IMR-90 (cell line): ENCODE data around the gene USP43. TPM values are rescaled to one million over a fixed set of nuclear protein-coding genes. Genes with fewer than 3 reads are reported as not detected.

Source experiments
- ATAC-seq: fragments of 200-7000 bp; cut with Tn5 transposase; 2 replicates; pipeline ENCODE4 v1.9.1; 2020; ENCODE audit warnings: low read depth, mild to moderate bottlenecking, moderate library complexity
- BruUV-seq: library from RNA; stranded (reverse); fragments of 400-500 nt; replicated peaks from 2 replicates; lab custom pipeline; 2021; lab: Mats Ljungman, UMichigan
- CTCF ChIA-PET: fragments of 300-600 bp; formaldehyde crosslinking; extraction: SDS; loops from one replicate; lab custom pipeline; 2021; ENCODE audit warnings: antibody characterized with exemption; lab: Yijun Ruan, JAX
- POLR2A ChIA-PET: fragments of 300-600 bp; sonication (Branson Sonifier 250); formaldehyde crosslinking; loops from one replicate; lab custom pipeline; 2022; ENCODE audit warnings: antibody characterized with exemption; ENCODE audit not compliant: unreplicated experiment; lab: Charles Lee
- DNase-seq: peaks from one replicate; pipeline ENCODE4 v3.0.0; 2013
- H2AFZ ChIP-seq: replicated peaks from 2 replicates; pipeline ENCODE3; 2013; ENCODE audit warnings: low read length, mild to moderate bottlenecking; ENCODE audit not compliant: poor library complexity
- H2AK5ac ChIP-seq: 2 replicates; pipeline ENCODE4 v1.6.1; 2013; ENCODE audit warnings: low read depth, low read length, inconsistent platforms
- H2AK9ac ChIP-seq: replicated peaks from 2 replicates; pipeline ENCODE3; 2013; ENCODE audit warnings: mild to moderate bottlenecking, low read depth, low read length, moderate library complexity; ENCODE audit not compliant: poor library complexity
- H2BK120ac ChIP-seq: 2 replicates; pipeline ENCODE4 v1.6.1; 2013; ENCODE audit warnings: low read depth, low read length, inconsistent platforms
- H2BK15ac ChIP-seq: 3 replicates; pipeline ENCODE4 v1.6.1; 2013; ENCODE audit warnings: low read depth, low read length, inconsistent platforms
- H2BK20ac ChIP-seq: 2 replicates; pipeline ENCODE4 v1.6.1; 2013; ENCODE audit warnings: low read depth, mild to moderate bottlenecking, inconsistent platforms, low read length, moderate library complexity
- H2BK5ac ChIP-seq: 2 replicates; pipeline ENCODE4 v1.6.1; 2013; ENCODE audit warnings: mild to moderate bottlenecking, low read depth, low read length, inconsistent platforms; ENCODE audit not compliant: poor library complexity, severe bottlenecking
- H3K14ac ChIP-seq: replicated peaks from 2 replicates; pipeline ENCODE4 v1.6.1; 2013; ENCODE audit warnings: low read depth, low read length, inconsistent platforms
- H3K18ac ChIP-seq: 2 replicates; pipeline ENCODE4 v1.6.1; 2013; ENCODE audit warnings: low read depth, low read length, control low read depth
- H3K23ac ChIP-seq: 2 replicates; pipeline ENCODE4 v1.6.1; 2013; ENCODE audit warnings: low read depth, low read length, inconsistent platforms
- H3K27ac ChIP-seq: 2 replicates; pipeline ENCODE4 v1.5.1; 2013; ENCODE audit warnings: mild to moderate bottlenecking, control low read depth, low read length; ENCODE audit not compliant: insufficient read depth
- H3K27me3 ChIP-seq: 2 replicates; pipeline ENCODE4 v1.6.1; 2013; ENCODE audit warnings: low read length; ENCODE audit not compliant: control insufficient read depth, insufficient read depth
- H3K36me3 ChIP-seq: 2 replicates; pipeline ENCODE4 v1.6.1; 2013; ENCODE audit warnings: low read length, mixed read lengths; ENCODE audit not compliant: control insufficient read depth, insufficient read depth
- H3K4ac ChIP-seq: 2 replicates; pipeline ENCODE4 v1.6.1; 2013; ENCODE audit warnings: low read depth, low read length, inconsistent platforms
- H3K4me1 ChIP-seq: 2 replicates; pipeline ENCODE4 v1.6.1; 2013; ENCODE audit warnings: low read length, mixed read lengths; ENCODE audit not compliant: control insufficient read depth, insufficient read depth
- H3K4me2 ChIP-seq: 2 replicates; pipeline ENCODE4 v1.6.1; 2013; ENCODE audit warnings: low read depth, mild to moderate bottlenecking, control low read depth, low read length, moderate library complexity
- H3K4me3 ChIP-seq: 2 replicates; pipeline ENCODE4 v1.5.1; 2013; ENCODE audit warnings: low read depth, mild to moderate bottlenecking, control low read depth, low read length, moderate library complexity; ENCODE audit not compliant: insufficient read depth
- H3K56ac ChIP-seq: 2 replicates; pipeline ENCODE4 v1.6.1; 2013; ENCODE audit warnings: low read length, inconsistent platforms; ENCODE audit not compliant: insufficient read depth; ENCODE audit errors: extremely low read depth
- H3K79me1 ChIP-seq, 2 experiments: 2 replicates each; pipeline ENCODE4 v1.6.1; 2013; ENCODE audit warnings: low read length in 2 of 2, inconsistent platforms in 1 of 2, low read depth in 1 of 2
- H3K9ac ChIP-seq: 2 replicates; pipeline ENCODE4 v1.6.1; 2013; ENCODE audit warnings: low read depth, low read length, control low read depth
- H3K9me1 ChIP-seq: 2 replicates; pipeline ENCODE4 v1.6.1; 2013; ENCODE audit warnings: low read length, inconsistent platforms; ENCODE audit not compliant: insufficient read depth
- H3K9me3 ChIP-seq: 2 replicates; pipeline ENCODE4 v1.6.1; 2013; ENCODE audit warnings: low read length; ENCODE audit not compliant: control insufficient read depth, insufficient read depth
- H4K20me1 ChIP-seq: 2 replicates; pipeline ENCODE4 v1.6.1; 2013; ENCODE audit warnings: low read length, inconsistent platforms; ENCODE audit not compliant: insufficient read depth
- H4K5ac ChIP-seq: 2 replicates; pipeline ENCODE4 v1.6.1; 2013; ENCODE audit warnings: mild to moderate bottlenecking, low read depth, low read length, control low read depth
- H4K8ac ChIP-seq, 2 experiments: 2 replicates each; pipeline ENCODE4 v1.6.1; 2013; ENCODE audit warnings: low read depth in 2 of 2, low read length in 2 of 2, control low read depth in 1 of 2, inconsistent platforms in 1 of 2
- H4K91ac ChIP-seq: 2 replicates; pipeline ENCODE4 v1.6.1; 2013; ENCODE audit warnings: low read depth, low read length, inconsistent platforms; ENCODE audit not compliant: insufficient read depth
- CEBPB ChIP-seq: IDR thresholded peaks from 2 replicates; pipeline ENCODE4 v1.6.1; 2012; ENCODE audit warnings: low read depth, low read length, improper control_type of control experiment
- FOS ChIP-seq: fragments of 150-350 bp; IDR thresholded peaks from 2 replicates; pipeline ENCODE4 v1.6.1; 2016; ENCODE audit warnings: low read depth, low read length
- MAFK ChIP-seq: IDR thresholded peaks from 2 replicates; pipeline ENCODE4 v1.6.1; 2012; ENCODE audit warnings: low read depth, low read length, improper control_type of control experiment
- MAZ ChIP-seq: IDR thresholded peaks from 2 replicates; pipeline ENCODE4 v1.6.1; 2012; ENCODE audit warnings: low read depth, mild to moderate bottlenecking, low read length, improper control_type of control experiment, moderate library complexity, borderline replicate concordance
- MXI1 ChIP-seq: IDR thresholded peaks from 2 replicates; pipeline ENCODE4 v1.6.1; 2012; ENCODE audit warnings: low read depth, mild to moderate bottlenecking, low read length, moderate library complexity, borderline replicate concordance
- NFE2L2 ChIP-seq: fragments of 150-350 bp; IDR thresholded peaks from 2 replicates; pipeline ENCODE4 v1.6.1; 2016; ENCODE audit warnings: low read depth, mild to moderate bottlenecking, low read length
- POLR2A ChIP-seq: IDR thresholded peaks from 2 replicates; pipeline ENCODE4 v1.6.1; 2012; ENCODE audit warnings: mild to moderate bottlenecking, low read depth, low read length
- RAD21 ChIP-seq: IDR thresholded peaks from 2 replicates; pipeline ENCODE4 v1.6.1; 2012; ENCODE audit warnings: low read length, improper control_type of control experiment
- RCOR1 ChIP-seq: IDR thresholded peaks from 2 replicates; pipeline ENCODE4 v1.6.1; 2012; ENCODE audit warnings: mild to moderate bottlenecking, low read length, improper control_type of control experiment; ENCODE audit not compliant: insufficient replicate concordance
- RFX5 ChIP-seq: IDR thresholded peaks from 2 replicates; pipeline ENCODE4 v1.8.0; 2012; ENCODE audit warnings: low read depth, mild to moderate bottlenecking, low read length, moderate library complexity
- SMC3 ChIP-seq: fragments of 150-350 bp; IDR thresholded peaks from 2 replicates; pipeline ENCODE4 v1.6.1; 2016; ENCODE audit warnings: low read depth, mild to moderate bottlenecking, antibody characterized with exemption, low read length, moderate library complexity
- WGBS, 2 experiments: methylation state at CpG; one replicate each; pipeline versions ENCODE4 v1.1.5 to v1.1.7; 2013; ENCODE audit warnings: missing lambda C conversion rate in 2 of 2; ENCODE audit not compliant: insufficient read length in 1 of 2; ENCODE audit errors: extremely low coverage in 2 of 2; 5-methylcytosine and 5-hydroxymethylcytosine counted together
- dilution Hi-C: fragments of 300-500 bp; cut with HindIII; formaldehyde crosslinking; loops from one replicate; pipeline ENCODE4 v1.14.3; 2018; ENCODE audit warnings: low sequenced_read_pairs; ENCODE audit not compliant: unreplicated experiment
- in situ Hi-C: fragments of 300-500 bp; cut with MboI; formaldehyde crosslinking; loops from 3 replicates; pipeline ENCODE4 v1.14.3; 2019; ENCODE audit warnings: low sequenced_read_pairs, inconsistent platforms, mixed read lengths
- intact Hi-C: fragments of 100-400 bp; cut with micrococcal nuclease; formaldehyde crosslinking; loops from 2 replicates; pipeline ENCODE4 v1.10.0; 2022
- polyA plus RNA-seq, 3 experiments: library from polyadenylated mRNA; depleted of rRNA; stranded (reverse); fragments of >200 nt; gene quantifications; 2 replicates each; pipeline ENCODE4 v1.2.3, GENCODE V29; 2012; ENCODE audit warnings: low replicate concordance in 1 of 3
- total RNA-seq: library from RNA; depleted of rRNA; stranded (reverse); fragments of >200 nt; gene quantifications from 2 replicates; pipeline ENCODE4 v1.2.3, GENCODE V29; 2012
- TF ChIP-seq, protein P1 (sequence below): fragments of 150-350 bp; IDR thresholded peaks from 2 replicates; pipeline ENCODE4 v1.6.1; 2017; ENCODE audit warnings: mild to moderate bottlenecking, antibody characterized with exemption, low read length, low read depth

Gene USP43
- total and polyA plus RNA-seq, 2 of the 4 experiments (the other 2 are of a cell fraction) = not detected

GRCh38 chr17:9765322-9765721 is 120.0 kb downstream of the USP43 start:
- Histone ChIP-seq H3K79me1 (no peaks in the 10 kb centered on the region), H2BK15ac (no peak overlapping the region), H3K9ac (no peak overlapping the region), H3K23ac (no peak overlapping the region), H4K8ac (no peak overlapping the region), H2BK5ac (no peak overlapping the region), H4K91ac (no peak overlapping the region), H2AK5ac (no peak overlapping the region), H2BK20ac (no peak overlapping the region), H3K27ac (no peak overlapping the region), H3K36me3 (no peaks in the 10 kb centered on the region), H3K4me3 (no peak overlapping the region), H2BK120ac (no peak overlapping the region), H3K4me2 (no peak overlapping the region), H2AFZ (no peak overlapping the region), H3K27me3 (no peaks in the 10 kb centered on the region; the same call in 1 of the 2 replicates), H2AK9ac (no peak overlapping the region), H3K9me3 (no peaks in the 10 kb centered on the region), H3K18ac (no peak overlapping the region), H3K14ac (no peak overlapping the region), H3K56ac (no peak overlapping the region), H3K4ac (no peak overlapping the region), H4K5ac (no peak overlapping the region), H3K4me1 (no peaks in the 10 kb centered on the region), H4K20me1 (no peaks in the 10 kb centered on the region), H3K9me1 (no peaks in the 10 kb centered on the region)
- no peak for ATAC-seq
- intact Hi-C loops = no loop called here
- TF ChIP-seq SMC3 = no peak
- TF ChIP-seq MAFK = no peak
- TF ChIP-seq RFX5 = no peak
- TF ChIP-seq FOS = no peak
- TF ChIP-seq, protein P1, sequence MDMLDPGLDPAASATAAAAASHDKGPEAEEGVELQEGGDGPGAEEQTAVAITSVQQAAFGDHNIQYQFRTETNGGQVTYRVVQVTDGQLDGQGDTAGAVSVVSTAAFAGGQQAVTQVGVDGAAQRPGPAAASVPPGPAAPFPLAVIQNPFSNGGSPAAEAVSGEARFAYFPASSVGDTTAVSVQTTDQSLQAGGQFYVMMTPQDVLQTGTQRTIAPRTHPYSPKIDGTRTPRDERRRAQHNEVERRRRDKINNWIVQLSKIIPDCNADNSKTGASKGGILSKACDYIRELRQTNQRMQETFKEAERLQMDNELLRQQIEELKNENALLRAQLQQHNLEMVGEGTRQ = no peak
- TF ChIP-seq RCOR1 = no peak
- no peak for TF ChIP-seq CEBPB
- no peak for TF ChIP-seq MXI1
- TF ChIP-seq MAZ = no peak
- TF ChIP-seq POLR2A = no peak
- TF ChIP-seq RAD21 = no peak
- no peak for TF ChIP-seq NFE2L2
- dilution Hi-C loops = no loop called here
- no CpG with 5 or more reads among the region's 1 CpG for WGBS, 2 experiments
- CTCF ChIA-PET = no interaction called here
- DNase-seq = no peak
- in situ Hi-C loops = no loop called here
- no TSS peak for BruUV-seq
- POLR2A ChIA-PET = no interaction called here
